Esophagus mucosa (tissue), 1 donor: ENCODE results near the gene FAM13A. TPM values are rescaled to one million over a fixed set of nuclear protein-coding genes. Genes with fewer than 3 reads are reported as not detected.
"Not testable (repeated sequence)": the region's sequence is repeated elsewhere in the genome, so short reads cannot be mapped to it uniquely, and the experiment has no call there.

Experiments used
- ATAC-seq: fragments of 200-7000 bp; cut with Tn5 transposase; one replicate; pipeline ENCODE4 v1.9.1; 2020
- total RNA-seq: library from RNA; stranded (reverse); gene quantifications from one replicate; pipeline ENCODE4 v1.2.4, GENCODE V29; 2023
- donor health status: DM: yes; HTN: yes; CAD: no.

The FAM13A gene
- 5.7 TPM for total RNA-seq

DNA sequence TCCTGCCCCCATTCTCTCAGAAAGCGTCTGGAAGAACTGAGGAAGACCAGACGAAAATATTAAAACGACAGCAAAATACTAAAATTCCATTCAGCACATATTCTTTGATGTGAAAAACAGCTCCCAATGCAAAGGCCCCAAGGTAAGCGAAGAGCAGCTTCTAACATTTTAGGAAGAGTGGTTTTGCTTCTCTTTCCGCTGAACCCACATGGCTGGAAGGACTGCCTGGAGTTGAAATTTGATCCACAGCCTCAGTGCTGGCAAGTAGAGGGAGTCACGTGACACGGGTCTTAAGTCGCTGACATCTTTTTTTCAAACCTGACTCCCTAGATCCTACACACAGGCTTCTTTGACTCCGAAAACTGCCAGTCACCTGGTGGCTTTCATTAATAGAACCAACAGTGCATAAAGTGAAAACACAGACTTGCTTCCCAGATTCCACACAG lies at the start of gene FAM13A:
Gene FAM13A, minus strand, starts transcription at position 233 of the 446 bp plus-strand sequence. Its CDS starts 221 bp downstream, at position 12.
- ATAC-seq, result peak; percentile 94

DNA sequence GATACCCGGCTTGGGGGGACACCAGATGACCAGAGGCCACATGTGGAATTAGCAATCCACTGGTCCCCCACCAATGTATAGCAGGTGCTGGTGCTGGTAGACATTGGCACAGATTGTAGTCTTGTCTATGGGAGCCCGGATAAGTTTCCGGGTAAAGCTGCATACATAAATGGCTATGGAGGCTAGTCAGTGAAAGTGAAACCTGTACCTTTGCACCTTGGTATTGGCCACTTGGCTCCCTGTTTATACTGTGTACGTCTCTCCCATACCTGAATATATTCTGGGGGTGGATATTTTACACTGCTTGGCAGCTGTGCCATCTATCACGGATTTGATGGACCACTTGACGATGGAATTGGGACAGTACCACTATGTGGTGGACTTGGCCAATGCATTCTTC lies 48.7 kb upstream of the FAM13A start:
- ATAC-seq, result no peak

GRCh38 chr4:89101256-89102161 lies 44.5 kb upstream of the FAM13A start:
- no peak for ATAC-seq

DNA sequence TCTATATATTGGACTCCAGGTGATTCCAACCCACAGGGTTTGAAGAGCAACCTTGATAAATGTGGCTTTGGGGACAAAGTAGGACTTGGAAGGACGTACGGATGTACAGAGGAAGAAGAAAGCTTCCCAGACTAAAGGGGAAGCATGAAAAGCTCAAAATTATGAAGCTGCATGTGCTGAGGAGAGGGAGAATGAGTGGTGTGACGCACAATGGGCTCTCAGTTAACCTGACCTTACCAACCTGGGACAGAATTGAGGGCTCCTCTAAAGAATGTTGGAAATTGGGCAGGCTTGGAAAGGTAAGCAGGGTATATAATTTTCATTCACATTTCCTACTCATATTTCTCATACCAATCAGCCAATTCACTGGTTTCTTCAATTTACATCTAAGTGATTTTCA lies 43.9 kb upstream of the FAM13A start:
- no peak for ATAC-seq

GRCh38 chr4:89099471-89099870 lies 42.5 kb upstream of the FAM13A start:
- ATAC-seq, result no peak

DNA sequence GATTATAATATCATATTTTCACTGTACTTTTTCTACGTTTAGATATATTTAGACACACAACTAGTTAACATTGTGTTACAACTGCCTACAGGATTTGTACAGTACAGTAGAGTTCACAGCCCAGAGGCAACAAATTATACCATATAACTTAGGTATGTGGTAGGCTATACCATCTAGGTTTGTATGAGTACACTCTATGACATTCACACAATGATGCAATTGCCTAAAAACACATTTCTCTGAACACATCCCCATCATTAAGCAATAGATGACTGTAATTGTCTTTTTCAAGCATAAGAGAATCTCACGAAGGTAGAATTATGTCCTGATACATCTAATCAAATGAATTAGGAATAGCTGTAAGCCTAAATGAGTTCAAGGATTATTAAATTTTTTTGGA lies 42.0 kb upstream of the FAM13A start:
- ATAC-seq, result no peak

- no peak for ATAC-seq
Observed at GRCh38 chr4:89078300-89078699, 21.3 kb upstream of the FAM13A start.

DNA sequence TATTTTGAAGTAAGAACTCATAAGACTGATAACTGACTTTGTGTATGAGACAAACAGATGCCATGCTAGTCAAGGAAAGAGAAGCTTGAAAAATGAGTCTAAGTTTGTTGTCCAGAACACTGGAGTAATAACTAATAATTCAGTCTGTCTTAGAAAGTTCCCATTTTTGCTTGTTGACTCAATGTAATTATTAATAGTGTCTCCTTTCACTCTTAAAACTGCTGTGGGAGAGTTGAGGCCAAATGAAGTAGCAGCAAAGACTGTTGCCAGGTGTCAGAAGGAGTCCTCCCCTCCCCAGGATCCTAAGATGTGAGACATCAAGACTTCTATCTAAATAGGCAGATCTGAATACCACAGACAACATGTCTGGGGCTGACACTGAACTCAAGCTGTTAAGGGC lies 20.8 kb upstream of the FAM13A start:
- no peak for ATAC-seq

GRCh38 chr4:89072921-89073320 lies 15.9 kb upstream of the FAM13A start:
- no peak for ATAC-seq

GRCh38 chr4:89071311-89071710 lies 14.3 kb upstream of the FAM13A start:
- no peak for ATAC-seq

- ATAC-seq, result no peak
Observed at GRCh38 chr4:89070041-89070440, 13.1 kb upstream of the FAM13A start.

GRCh38 chr4:89069481-89069880 lies 12.5 kb upstream of the FAM13A start:
- ATAC-seq, result no peak

DNA sequence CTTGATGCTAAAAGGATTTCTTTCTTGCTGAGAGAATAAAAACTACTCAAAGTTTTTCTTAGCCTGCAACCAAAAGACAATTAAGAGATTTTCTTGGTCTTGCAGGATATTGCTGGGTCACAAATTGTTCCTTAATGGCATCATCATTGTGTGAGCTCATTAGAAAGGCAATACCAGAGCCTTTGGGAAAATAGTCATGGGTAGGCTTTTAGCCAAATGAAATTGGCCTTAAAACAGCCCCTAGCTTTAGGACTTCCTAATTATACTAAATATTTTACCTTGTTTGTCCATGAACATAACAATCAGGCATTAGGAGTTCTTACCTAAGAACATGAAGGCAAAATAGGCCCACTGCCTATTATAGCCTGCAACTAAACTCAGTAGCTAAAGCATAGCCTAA lies 10.4 kb upstream of the FAM13A start:
- no peak for ATAC-seq

- ATAC-seq, result no peak
Observed at GRCh38 chr4:89064848-89065247, 7.9 kb upstream of the FAM13A start.

- ATAC-seq, result not testable (repeated sequence)
Observed at GRCh38 chr4:89057844-89058243, 859 bp upstream of the FAM13A start.

DNA sequence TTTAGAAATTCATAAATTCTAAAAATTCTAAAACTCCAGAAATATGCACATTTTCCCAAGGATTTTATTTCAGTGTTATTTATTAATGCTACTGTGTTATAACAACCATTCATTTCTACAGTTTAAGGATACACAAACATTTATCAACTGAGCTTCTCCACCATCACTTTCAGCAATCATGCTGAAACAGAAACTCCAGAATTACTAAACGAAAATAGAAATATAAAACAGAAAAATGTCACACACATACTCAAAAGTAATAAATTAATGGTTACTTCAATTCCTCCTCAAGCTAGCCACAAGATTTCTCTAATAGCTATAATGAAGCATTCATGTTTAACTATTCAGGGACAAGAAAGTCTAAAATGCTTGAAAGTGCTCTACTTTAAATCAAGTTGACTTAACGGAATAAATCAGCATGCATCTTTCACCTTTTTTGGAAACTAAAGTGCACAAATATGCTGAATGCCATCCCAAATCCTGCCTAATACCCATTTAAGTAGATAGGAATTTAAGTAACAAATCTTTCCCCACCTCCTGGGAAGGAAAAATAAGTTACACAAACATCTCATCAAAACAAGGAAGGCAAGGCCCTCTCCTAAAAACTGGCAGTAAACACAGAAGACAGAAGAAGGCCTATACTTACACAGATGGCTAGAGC lies 563 bp downstream of the FAM13A start:
- ATAC-seq, result peak; percentile 44

DNA sequence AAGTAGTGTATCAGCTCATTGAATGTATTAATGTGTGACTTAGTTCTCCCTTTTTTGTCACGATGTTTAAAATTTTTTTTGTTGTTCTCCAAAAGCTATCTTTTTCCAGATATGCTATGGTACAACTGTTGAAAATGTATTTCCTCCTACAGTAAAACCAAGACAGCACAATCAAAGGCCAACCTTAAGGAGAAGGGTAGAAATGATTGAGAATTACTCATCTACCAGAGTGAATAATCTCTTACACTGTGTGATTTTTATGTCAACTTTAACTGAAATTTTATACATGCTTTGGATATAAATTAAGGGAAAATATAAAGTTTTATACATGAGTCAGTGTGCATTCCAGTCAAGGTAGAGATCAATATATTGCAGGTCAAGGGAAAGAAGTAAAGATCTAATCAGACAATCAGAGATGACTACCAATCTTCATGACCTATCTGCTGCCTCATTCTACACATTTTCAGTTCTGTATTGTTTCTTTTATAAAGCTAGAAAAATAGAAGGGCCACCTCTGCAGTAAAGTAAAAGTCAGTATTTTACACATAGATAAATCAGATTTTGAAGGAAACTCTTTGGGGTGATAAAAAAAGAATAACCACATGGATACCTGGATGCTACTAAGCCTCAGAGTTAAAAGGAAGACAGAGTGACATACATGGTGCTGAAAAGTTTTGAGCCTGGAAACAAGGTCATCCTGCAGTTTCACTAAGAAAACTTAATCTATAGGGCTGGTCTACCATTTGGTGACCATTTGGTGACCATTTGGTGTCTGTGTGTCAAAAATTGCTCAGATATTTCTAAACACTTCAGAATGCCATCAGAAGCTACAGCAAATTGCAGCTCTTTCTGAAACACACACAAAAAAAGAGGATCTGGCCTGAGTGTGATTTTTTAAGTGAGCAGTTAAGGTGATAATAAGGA lies 1.6 kb downstream of the FAM13A start:
- ATAC-seq, result no peak

DNA sequence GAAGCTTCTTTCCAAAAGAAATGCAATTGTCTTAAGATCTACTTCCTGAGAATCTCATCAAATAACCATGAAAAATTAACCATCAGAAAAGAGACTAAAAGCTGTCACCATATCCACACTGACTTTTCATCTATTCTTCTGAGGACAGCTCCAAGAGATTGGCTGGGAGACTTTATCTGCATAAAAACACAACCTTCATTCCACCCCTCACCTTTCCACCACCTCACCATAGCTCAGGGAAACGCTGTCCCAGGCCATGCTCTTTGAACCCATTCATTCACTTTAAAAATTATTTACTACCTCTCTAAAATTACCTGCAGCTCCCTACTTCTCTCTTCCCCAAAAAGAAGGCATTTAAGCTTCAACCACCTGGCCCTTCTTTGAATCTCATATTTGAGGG lies 2.4 kb downstream of the FAM13A start:
- no peak for ATAC-seq

- no peak for ATAC-seq
Observed at GRCh38 chr4:89049853-89050252, 7.1 kb downstream of the FAM13A start.

DNA sequence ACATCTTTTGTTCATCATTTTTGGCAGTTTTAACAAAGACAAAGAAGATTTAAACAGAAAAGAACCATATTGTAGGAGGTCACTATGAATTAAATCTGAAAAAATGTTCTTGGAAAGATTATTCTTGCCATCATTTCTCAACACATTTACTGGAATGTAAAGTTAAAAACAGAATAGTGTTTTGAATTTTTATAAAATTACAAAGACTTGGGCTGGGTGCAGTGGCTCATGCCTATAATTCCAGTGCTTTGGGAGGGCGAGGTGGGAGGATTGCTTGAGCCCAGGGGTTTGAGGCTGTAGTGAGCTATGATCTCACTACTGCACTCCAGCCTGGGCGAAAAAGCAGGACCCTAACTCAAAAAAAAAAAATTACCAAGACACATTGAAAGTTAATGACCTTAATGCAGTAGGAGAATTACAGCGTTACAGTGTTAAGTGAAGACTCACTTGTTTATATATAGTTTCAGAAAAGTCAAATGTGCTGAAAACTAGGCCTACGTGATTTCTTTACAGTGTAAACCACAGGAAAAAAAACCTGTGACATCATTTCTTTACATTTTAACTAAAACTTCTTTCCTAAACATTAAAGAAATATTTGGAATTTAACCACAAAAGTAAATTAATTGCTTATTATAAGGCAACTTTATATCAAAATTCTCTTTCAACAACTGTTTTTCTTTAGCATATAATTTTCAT lies 7.9 kb downstream of the FAM13A start:
- ATAC-seq, result no peak

GRCh38 chr4:89044147-89044900 lies 12.7 kb downstream of the FAM13A start:
- no peak for ATAC-seq
